Testis (tissue), 2 donors: ENCODE results near the gene FOXN3.

Source experiments
- CTCF ChIP-seq, 3 experiments: fragments of 450-650 bp in 2 of 3; fragments of 200-600 bp in 1 of 3; sonication (generic) in 1 of 3; IDR thresholded peaks; one replicate each; pipeline ENCODE4 v1.5.1; 2016 to 2019; ENCODE audit warnings: antibody characterized with exemption in 3 of 3, mild to moderate bottlenecking in 2 of 3, moderate library complexity in 1 of 3
- POLR2A ChIP-seq: fragments of 450-650 bp; IDR thresholded peaks from one replicate; pipeline ENCODE4 v1.6.1; 2017; ENCODE audit warnings: antibody characterized with exemption, mild to moderate bottlenecking, moderate library complexity

GRCh38 chr14:89180546-89180945 is 236.5 kb downstream of the FOXN3 start:
- no peak for TF ChIP-seq CTCF (IDR thresholded peaks at IDR 0.05)
- TF ChIP-seq POLR2A, result no peak
